Left cardiac atrium (tissue), 4 donors: ENCODE results near the gene OTOG. TPM values are rescaled to one million over a fixed set of nuclear protein-coding genes. Genes with fewer than 3 reads are reported as not detected.

Experiments
- ATAC-seq, 2 donors: fragments of 200-7000 bp; cut with Tn5 transposase; one replicate each; pipeline ENCODE4 v1.9.1; 2020; ENCODE audit warnings: mild to moderate bottlenecking in 2 of 2, moderate library complexity in 2 of 2
- DNase-seq: peaks from one replicate; pipeline ENCODE4 v3.0.0-alpha.2; 2020
- intact Hi-C, 2 donors: fragments of 100-400 bp; cut with DNase I; formaldehyde crosslinking; loops; one replicate each; pipeline versions ENCODE4 v1.14.1 to v1.15.1; 2022 to 2023
- total RNA-seq, 2 donors: library from RNA; stranded (reverse); fragmentation: NEBNext Ultra II Directional; extraction: Animal tissue kit (Norgen Biotek cat#: 25700); gene quantifications; one replicate each; pipeline ENCODE4 v1.2.1, GENCODE V29; 2021
- donor health status: DM: no; HTN: yes; CAD: no.
- donor health status: DM: no; HTN: yes; CAD: no; lungs with severe emphysema.
- donor health status: DM: yes; HTN: yes; CAD: no.
- donor health status: Dilated cardiomyopathy.

Gene OTOG
- total RNA-seq, 2 donors from 2014 or later: not detected

- DNase-seq: no peak
- intact Hi-C loops: no loop called here
- no peak for ATAC-seq
Observed at GRCh38 chr11:17533778-17534415, 13.2 kb upstream of the OTOG start.

GRCh38 chr11:17535488-17535887, 11.6 kb upstream of the OTOG start:
- ATAC-seq: no peak
- no peak for DNase-seq
- intact Hi-C loops: no loop called here

GRCh38 chr11:17537261-17537660, 9.8 kb upstream of the OTOG start:
- ATAC-seq (no peak), DNase-seq (no peak)
- intact Hi-C loops: no loop called here

GRCh38 chr11:17538054-17538453, 9.0 kb upstream of the OTOG start:
- DNase-seq (no peak), ATAC-seq (no peak)
- intact Hi-C loops: no loop called here

- intact Hi-C loops: no loop called here
- no peak for DNase-seq
- ATAC-seq: no peak
Observed at GRCh38 chr11:17538731-17539130, 8.3 kb upstream of the OTOG start.

GRCh38 chr11:17540807-17541206, 6.3 kb upstream of the OTOG start:
- intact Hi-C loops: no loop called here
- no peak for DNase-seq
- no peak for ATAC-seq

- intact Hi-C loops: no loop called here
- DNase-seq (no peak), ATAC-seq (no peak)
Observed at GRCh38 chr11:17541330-17541885, 5.7 kb upstream of the OTOG start.

- no peak for DNase-seq
- no peak for ATAC-seq
- intact Hi-C loops: no loop called here
Observed at GRCh38 chr11:17542249-17542648, 4.8 kb upstream of the OTOG start.

GRCh38 chr11:17543041-17543440, 4.0 kb upstream of the OTOG start:
- intact Hi-C loops: no loop called here
- DNase-seq: no peak
- ATAC-seq: no peak

GRCh38 chr11:17543574-17544180, 3.4 kb upstream of the OTOG start:
- ATAC-seq (no peak), DNase-seq (no peak)
- intact Hi-C loops: no loop called here

- ATAC-seq: peak; percentile 70 to 74
- DNase-seq: no peak
- intact Hi-C loops: no loop called here
Observed at GRCh38 chr11:17544181-17544622, 2.9 kb upstream of the OTOG start, which contains the start of gene USH1C. Gene USH1C (minus strand): TSS chr11:17544416. CDS start chr11:17544307, 109 bp downstream.

- intact Hi-C loops: no loop called here
- no peak for ATAC-seq
- no peak for DNase-seq
Observed at GRCh38 chr11:17546240-17546639, 819 bp upstream of the OTOG start.

- intact Hi-C loops: no loop called here
- ATAC-seq: no peak
- DNase-seq: no peak
Observed at GRCh38 chr11:17547932-17548331, 873 bp downstream of the OTOG start.

GRCh38 chr11:17548444-17548843, 1.4 kb downstream of the OTOG start:
- DNase-seq (no peak), ATAC-seq (no peak)
- intact Hi-C loops: no loop called here

- ATAC-seq (no peak), DNase-seq (no peak)
- intact Hi-C loops: no loop called here
Observed at GRCh38 chr11:17550450-17551346, 3.6 kb downstream of the OTOG start.

- no peak for ATAC-seq
- no peak for DNase-seq
- intact Hi-C loops: no loop called here
Observed at GRCh38 chr11:17551347-17552040, 4.4 kb downstream of the OTOG start.

- no peak for ATAC-seq
- no peak for DNase-seq
- intact Hi-C loops: no loop called here
Observed at GRCh38 chr11:17552041-17552355, 4.9 kb downstream of the OTOG start.

GRCh38 chr11:17552392-17553248, 5.6 kb downstream of the OTOG start:
- DNase-seq (no peak), ATAC-seq (no peak)
- intact Hi-C loops: no loop called here

GRCh38 chr11:17553249-17553546, 6.1 kb downstream of the OTOG start:
- intact Hi-C loops: no loop called here
- DNase-seq (no peak), ATAC-seq (no peak)
